Osteoblast (primary cell): ENCODE data around the gene CD226. TPM values are rescaled to one million over a fixed set of nuclear protein-coding genes. Genes with fewer than 3 reads are reported as not detected.

Source experiments
- DNase-seq: peaks from one replicate; pipeline ENCODE4 v3.0.0; 2011; ENCODE audit warnings: low spot score, mixed read lengths; ENCODE audit not compliant: insufficient read length; ENCODE audit errors: missing footprints
- H2AFZ ChIP-seq: 2 replicates; pipeline ENCODE4 v1.6.0; 2011; ENCODE audit warnings: mild to moderate bottlenecking, low read length
- H3K27ac ChIP-seq: 2 replicates; pipeline ENCODE4 v1.5.1; 2011; ENCODE audit warnings: mild to moderate bottlenecking, low read depth, low read length, moderate library complexity
- H3K27me3 ChIP-seq: 2 replicates; pipeline ENCODE4 v1.6.0; 2012; ENCODE audit warnings: mild to moderate bottlenecking, control low read depth, inconsistent platforms, low read length, moderate library complexity; ENCODE audit not compliant: insufficient read depth
- H3K36me3 ChIP-seq: 2 replicates; pipeline ENCODE4 v1.5.1; 2011; ENCODE audit warnings: mild to moderate bottlenecking, low read length, control low read depth, moderate library complexity; ENCODE audit not compliant: insufficient read depth
- H3K4me1 ChIP-seq: 2 replicates; pipeline ENCODE4 v1.5.1; 2011; ENCODE audit warnings: mild to moderate bottlenecking, low read length, control low read depth, moderate library complexity; ENCODE audit not compliant: insufficient read depth
- H3K4me2 ChIP-seq: 2 replicates; pipeline ENCODE4 v1.6.0; 2011; ENCODE audit warnings: mild to moderate bottlenecking, low read length; ENCODE audit not compliant: insufficient read depth
- H3K4me3 ChIP-seq: fragments of 200-600 bp; sonication (generic); 3 replicates; pipeline ENCODE4 v1.5.1; 2012; ENCODE audit warnings: mild to moderate bottlenecking, low read length, inconsistent platforms; ENCODE audit not compliant: insufficient read depth
- H3K79me2 ChIP-seq: 2 replicates; pipeline ENCODE4 v1.6.0; 2012; ENCODE audit warnings: mild to moderate bottlenecking, low read length, control low read depth, inconsistent platforms; ENCODE audit not compliant: insufficient read depth
- H3K9me3 ChIP-seq: 2 replicates; pipeline ENCODE4 v1.5.1; 2011; ENCODE audit warnings: low read depth, low read length, control low read depth
- H4K20me1 ChIP-seq: 2 replicates; pipeline ENCODE4 v1.6.0; 2012; ENCODE audit warnings: mild to moderate bottlenecking, low read length, control low read depth; ENCODE audit not compliant: insufficient read depth
- total RNA-seq: library from RNA; depleted of rRNA; stranded (reverse); fragments of >200 nt; gene quantifications from 2 replicates; pipeline ENCODE4 v1.2.3, GENCODE V29; 2012
- TF ChIP-seq, protein P1 (sequence below): IDR thresholded peaks from 2 replicates; pipeline ENCODE4 v1.5.1; 2011; ENCODE audit warnings: mild to moderate bottlenecking, low read depth, low read length, moderate library complexity; ENCODE audit errors: extremely low read depth

CD226 gene
- total RNA-seq, 1 donor = 0.36 TPM

DNA sequence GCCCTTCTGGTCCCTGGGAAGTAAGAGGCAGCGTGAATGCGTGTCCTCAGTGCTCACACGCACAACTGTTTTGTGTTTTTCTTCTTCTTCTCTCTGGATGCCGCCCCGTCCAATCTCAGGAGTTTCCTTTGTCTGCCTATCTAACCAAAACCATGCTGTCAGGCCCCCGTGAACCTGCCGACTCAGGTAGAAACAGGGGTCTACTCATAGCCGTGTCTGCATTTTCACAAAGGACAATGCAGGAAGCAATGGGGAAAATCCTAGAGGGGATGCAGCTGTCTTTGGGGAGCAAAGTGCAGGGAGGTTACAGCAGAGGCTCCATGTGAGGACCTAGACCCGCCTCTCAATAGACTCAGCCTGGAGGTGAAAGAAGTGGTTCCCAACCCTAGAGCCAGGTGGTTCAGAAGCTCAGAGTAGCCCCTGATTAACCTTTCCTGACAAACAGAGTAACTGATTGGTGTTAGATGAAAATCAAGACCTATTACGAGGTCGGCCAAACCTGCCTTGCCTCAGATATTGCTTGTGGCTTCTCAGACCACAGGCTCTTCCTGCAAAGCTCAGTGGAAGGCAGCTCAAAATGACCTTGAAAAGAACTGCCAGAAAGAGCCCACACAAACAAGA is 49.3 kb downstream of the CD226 start:
- no peaks in the 10 kb centered on the region for H4K20me1 ChIP-seq
- H3K4me1 ChIP-seq = no peaks in the 10 kb centered on the region
- H3K9me3 ChIP-seq = no peaks in the 10 kb centered on the region
- TF ChIP-seq, protein P1, sequence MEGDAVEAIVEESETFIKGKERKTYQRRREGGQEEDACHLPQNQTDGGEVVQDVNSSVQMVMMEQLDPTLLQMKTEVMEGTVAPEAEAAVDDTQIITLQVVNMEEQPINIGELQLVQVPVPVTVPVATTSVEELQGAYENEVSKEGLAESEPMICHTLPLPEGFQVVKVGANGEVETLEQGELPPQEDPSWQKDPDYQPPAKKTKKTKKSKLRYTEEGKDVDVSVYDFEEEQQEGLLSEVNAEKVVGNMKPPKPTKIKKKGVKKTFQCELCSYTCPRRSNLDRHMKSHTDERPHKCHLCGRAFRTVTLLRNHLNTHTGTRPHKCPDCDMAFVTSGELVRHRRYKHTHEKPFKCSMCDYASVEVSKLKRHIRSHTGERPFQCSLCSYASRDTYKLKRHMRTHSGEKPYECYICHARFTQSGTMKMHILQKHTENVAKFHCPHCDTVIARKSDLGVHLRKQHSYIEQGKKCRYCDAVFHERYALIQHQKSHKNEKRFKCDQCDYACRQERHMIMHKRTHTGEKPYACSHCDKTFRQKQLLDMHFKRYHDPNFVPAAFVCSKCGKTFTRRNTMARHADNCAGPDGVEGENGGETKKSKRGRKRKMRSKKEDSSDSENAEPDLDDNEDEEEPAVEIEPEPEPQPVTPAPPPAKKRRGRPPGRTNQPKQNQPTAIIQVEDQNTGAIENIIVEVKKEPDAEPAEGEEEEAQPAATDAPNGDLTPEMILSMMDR = no peak
- H3K27me3 ChIP-seq = no peaks in the 10 kb centered on the region
- H3K4me3 ChIP-seq = no peak overlapping the region
- H3K79me2 ChIP-seq = no peaks in the 10 kb centered on the region
- H3K36me3 ChIP-seq = no peaks in the 10 kb centered on the region
- H3K4me2 ChIP-seq = no peak overlapping the region
- no peak overlapping the region for H2AFZ ChIP-seq
- H3K27ac ChIP-seq = no peak overlapping the region
- no peak for DNase-seq

DNA sequence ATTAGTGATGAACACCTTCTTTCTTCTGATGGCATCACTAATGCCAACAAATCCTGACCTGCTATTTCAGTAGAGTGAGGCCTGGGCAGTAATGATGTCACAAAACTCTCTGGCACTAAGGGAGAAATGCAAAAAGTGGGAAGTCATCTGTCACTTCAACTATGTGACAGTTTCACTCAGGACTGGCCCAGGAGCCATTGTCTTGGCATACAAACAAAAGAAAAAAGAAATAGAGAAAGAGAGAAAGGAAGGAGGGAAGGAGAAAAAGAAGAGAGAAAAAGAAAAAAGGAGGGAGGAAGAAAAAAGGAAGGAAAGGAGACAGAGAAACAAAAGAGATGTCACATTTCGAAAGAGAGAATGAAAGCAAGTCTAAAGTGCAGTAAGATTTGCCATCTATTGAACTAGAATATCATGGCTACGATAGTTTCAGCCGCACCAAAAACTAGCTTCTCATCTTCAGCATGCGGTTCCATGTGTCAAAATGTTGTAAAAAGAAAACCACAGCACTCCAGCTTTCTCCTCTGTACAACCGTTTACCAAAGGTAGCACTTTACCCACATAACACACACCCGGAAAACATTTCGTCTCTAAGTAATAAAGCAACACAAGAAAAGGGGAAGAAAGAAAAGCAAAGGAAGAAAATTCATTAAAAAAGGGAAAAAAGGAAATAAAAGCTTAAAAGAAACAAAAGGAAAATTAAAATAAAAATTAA is 50.1 kb downstream of the CD226 start:
- H4K20me1 ChIP-seq = no peaks in the 10 kb centered on the region
- H3K4me2 ChIP-seq = no peak overlapping the region
- TF ChIP-seq, protein P1 = no peak
- H3K9me3 ChIP-seq = no peaks in the 10 kb centered on the region
- no peaks in the 10 kb centered on the region for H3K4me1 ChIP-seq
- H3K36me3 ChIP-seq = no peaks in the 10 kb centered on the region
- no peak overlapping the region for H3K27ac ChIP-seq
- H2AFZ ChIP-seq = no peak overlapping the region
- no peak for DNase-seq
- no peak overlapping the region for H3K4me3 ChIP-seq
- no peaks in the 10 kb centered on the region for H3K27me3 ChIP-seq
- no peaks in the 10 kb centered on the region for H3K79me2 ChIP-seq

DNA sequence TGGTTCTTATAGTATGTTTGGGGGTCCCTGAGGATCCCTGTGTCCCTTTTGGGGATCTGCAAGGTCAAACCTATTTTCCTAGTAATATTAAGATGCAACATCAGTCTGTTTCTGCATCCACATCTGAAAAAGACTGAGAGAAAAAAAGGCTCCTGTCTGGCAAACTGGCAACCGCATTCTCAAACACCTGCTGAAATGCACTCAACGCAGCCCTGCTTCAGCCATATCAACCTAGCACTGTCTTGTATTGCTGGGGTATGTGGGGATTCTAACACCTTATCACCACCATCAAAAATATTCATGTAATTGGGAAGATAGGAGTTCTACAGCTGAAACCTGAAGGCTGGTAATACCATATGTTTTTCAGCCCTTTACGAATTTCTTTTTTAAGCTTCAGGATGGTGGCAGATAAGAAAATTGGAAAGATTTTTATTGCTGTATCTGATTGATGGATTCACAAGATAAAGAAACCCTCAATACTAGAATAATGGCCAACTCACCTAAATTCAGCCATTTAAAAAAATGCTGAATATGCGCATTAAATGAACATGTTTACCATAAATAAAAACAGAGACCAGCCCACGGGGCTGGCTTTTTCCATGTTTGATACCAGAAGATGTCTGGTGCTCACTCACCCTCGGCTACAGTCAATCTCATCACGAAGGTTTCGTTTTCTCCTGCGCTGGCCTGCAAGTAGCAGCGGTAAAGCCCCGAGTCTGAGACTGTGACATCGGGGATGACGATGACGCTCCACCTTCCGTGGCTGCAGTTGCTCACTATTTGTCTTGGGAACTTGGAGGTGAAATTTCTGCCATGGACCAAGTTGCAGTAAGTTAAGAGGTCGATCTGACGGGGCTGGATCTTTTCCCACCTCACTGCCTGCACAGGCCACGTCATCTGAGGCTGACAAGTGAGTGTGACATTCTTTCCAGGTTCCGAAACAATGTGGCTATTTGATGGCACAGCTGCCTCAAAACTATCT is 52.3 kb downstream of the CD226 start:
- DNase-seq = no peak

More for the DNA sequence above, 52.3 kb downstream of the CD226 start:
- TF ChIP-seq, protein P1 = no peak
- Histone ChIP-seq H4K20me1 (no peaks in the 10 kb centered on the region), H3K27ac (no peak overlapping the region), H2AFZ (no peak overlapping the region), H3K79me2 (no peaks in the 10 kb centered on the region), H3K27me3 (no peaks in the 10 kb centered on the region), H3K4me3 (no peak overlapping the region), H3K9me3 (no peaks in the 10 kb centered on the region), H3K36me3 (no peaks in the 10 kb centered on the region), H3K4me2 (no peak overlapping the region), H3K4me1 (no peaks in the 10 kb centered on the region)
